Astrocyte (in vitro differentiated cells and primary cell): Measurements from ENCODE around the gene ZXDC. TPM values are rescaled to one million over a fixed set of nuclear protein-coding genes. Genes with fewer than 3 reads are reported as not detected.

Experiments
- DNase-seq: peaks from one replicate; pipeline ENCODE4 v3.0.0-alpha.2; 2010; ENCODE audit warnings: low read depth
- FAIRE-seq: peaks from 2 replicates; lab custom pipeline; 2011; peaks lifted over from hg19 to GRCh38; lab: Jason Lieb, UNC
- H2AFZ ChIP-seq: 2 replicates; pipeline ENCODE4 v1.6.0; 2012; ENCODE audit warnings: low read depth, low read length, inconsistent platforms
- H3K27ac ChIP-seq: 2 replicates; pipeline ENCODE4 v1.5.1; 2011; ENCODE audit warnings: low read depth, low read length, inconsistent platforms
- H3K27me3 ChIP-seq: 2 replicates; pipeline ENCODE4 v1.6.0; 2011; ENCODE audit warnings: low read length, inconsistent platforms; ENCODE audit not compliant: insufficient read depth
- H3K36me3 ChIP-seq: 2 replicates; pipeline ENCODE4 v1.5.1; 2011; ENCODE audit warnings: low read length, inconsistent platforms; ENCODE audit not compliant: insufficient read depth
- H3K4me1 ChIP-seq: 2 replicates; pipeline ENCODE4 v1.5.1; 2011; ENCODE audit warnings: low read length, inconsistent platforms; ENCODE audit not compliant: insufficient read depth
- H3K4me2 ChIP-seq: 2 replicates; pipeline ENCODE4 v1.6.0; 2012; ENCODE audit warnings: low read length, inconsistent platforms
- H3K4me3 ChIP-seq: 2 replicates; pipeline ENCODE4 v1.5.1; 2011; ENCODE audit warnings: low read depth, mild to moderate bottlenecking, low read length, inconsistent platforms; ENCODE audit not compliant: insufficient read depth
- H3K79me2 ChIP-seq: 2 replicates; pipeline ENCODE4 v1.6.0; 2012; ENCODE audit warnings: mild to moderate bottlenecking, low read length, inconsistent platforms; ENCODE audit not compliant: insufficient read depth
- H3K9ac ChIP-seq: 2 replicates; pipeline ENCODE4 v1.6.0; 2012; ENCODE audit warnings: mild to moderate bottlenecking, low read length, inconsistent platforms
- H3K9me3 ChIP-seq: 2 replicates; pipeline ENCODE4 v1.5.1; 2012; ENCODE audit warnings: low read depth, mild to moderate bottlenecking, low read length, inconsistent platforms; ENCODE audit not compliant: insufficient read depth
- H4K20me1 ChIP-seq: 2 replicates; pipeline ENCODE4 v1.6.0; 2012; ENCODE audit warnings: low read length, inconsistent platforms; ENCODE audit not compliant: insufficient read depth
- H3K27ac Mint-ChIP-seq: one replicate; pipeline ENCODE4 v1.8.0; 2021; ENCODE audit warnings: mild to moderate bottlenecking, mixed read lengths; ENCODE audit not compliant: unreplicated experiment
- H3K27me3 Mint-ChIP-seq: one replicate; pipeline ENCODE4 v1.8.0; 2021; ENCODE audit warnings: low read depth, mixed read lengths; ENCODE audit not compliant: unreplicated experiment
- H3K36me3 Mint-ChIP-seq: one replicate; pipeline ENCODE4 v1.8.0; 2021; ENCODE audit warnings: low read depth, mixed read lengths; ENCODE audit not compliant: unreplicated experiment
- H3K4me1 Mint-ChIP-seq: one replicate; pipeline ENCODE4 v1.8.0; 2021; ENCODE audit warnings: low read depth, mixed read lengths; ENCODE audit not compliant: unreplicated experiment
- H3K4me3 Mint-ChIP-seq: one replicate; pipeline ENCODE4 v1.8.0; 2021; ENCODE audit warnings: mild to moderate bottlenecking, moderate library complexity, mixed read lengths; ENCODE audit not compliant: unreplicated experiment
- H3K9me3 Mint-ChIP-seq: one replicate; pipeline ENCODE4 v1.8.0; 2021; ENCODE audit warnings: mild to moderate bottlenecking, mixed read lengths; ENCODE audit not compliant: unreplicated experiment
- EZH2 ChIP-seq: IDR thresholded peaks from 2 replicates; pipeline ENCODE4 v1.6.1; 2012; ENCODE audit warnings: mild to moderate bottlenecking, low read length, inconsistent platforms; ENCODE audit not compliant: insufficient read depth
- total RNA-seq: library from RNA; stranded (reverse); gene quantifications from 2 replicates; pipeline ENCODE4 v1.2.1, GENCODE V29; 2021
- TF ChIP-seq, protein P1 (sequence below): IDR thresholded peaks from 2 replicates; pipeline ENCODE4 v1.5.1; 2011; ENCODE audit warnings: low read depth, mild to moderate bottlenecking, inconsistent platforms, low read length, moderate library complexity; ENCODE audit not compliant: insufficient read depth

ZXDC gene
- total RNA-seq, 1 donor from 2014 or later, result 19.6 TPM

GRCh38 chr3:126485956-126486355 is 10.3 kb upstream of the ZXDC start:
- Histone ChIP-seq H3K9ac (no peak overlapping the region), H3K9me3 (no peaks in the 10 kb centered on the region), H4K20me1 (no peaks in the 10 kb centered on the region), H3K4me1 (peaks cover 5% of the 10 kb centered on the region), H3K4me3 (no peak overlapping the region), H3K27ac (no peak overlapping the region), H3K27me3 (peaks cover 2% of the 10 kb centered on the region), H3K79me2 (no peaks in the 10 kb centered on the region), H3K4me2 (no peak overlapping the region), H3K36me3 (no peaks in the 10 kb centered on the region), H2AFZ (no peak overlapping the region)
- no peak for TF ChIP-seq EZH2
- TF ChIP-seq, protein P1, sequence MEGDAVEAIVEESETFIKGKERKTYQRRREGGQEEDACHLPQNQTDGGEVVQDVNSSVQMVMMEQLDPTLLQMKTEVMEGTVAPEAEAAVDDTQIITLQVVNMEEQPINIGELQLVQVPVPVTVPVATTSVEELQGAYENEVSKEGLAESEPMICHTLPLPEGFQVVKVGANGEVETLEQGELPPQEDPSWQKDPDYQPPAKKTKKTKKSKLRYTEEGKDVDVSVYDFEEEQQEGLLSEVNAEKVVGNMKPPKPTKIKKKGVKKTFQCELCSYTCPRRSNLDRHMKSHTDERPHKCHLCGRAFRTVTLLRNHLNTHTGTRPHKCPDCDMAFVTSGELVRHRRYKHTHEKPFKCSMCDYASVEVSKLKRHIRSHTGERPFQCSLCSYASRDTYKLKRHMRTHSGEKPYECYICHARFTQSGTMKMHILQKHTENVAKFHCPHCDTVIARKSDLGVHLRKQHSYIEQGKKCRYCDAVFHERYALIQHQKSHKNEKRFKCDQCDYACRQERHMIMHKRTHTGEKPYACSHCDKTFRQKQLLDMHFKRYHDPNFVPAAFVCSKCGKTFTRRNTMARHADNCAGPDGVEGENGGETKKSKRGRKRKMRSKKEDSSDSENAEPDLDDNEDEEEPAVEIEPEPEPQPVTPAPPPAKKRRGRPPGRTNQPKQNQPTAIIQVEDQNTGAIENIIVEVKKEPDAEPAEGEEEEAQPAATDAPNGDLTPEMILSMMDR, result no peak
- Mint-ChIP-seq H3K4me3 (no peak overlapping the region), H3K4me1 (peaks cover 12% of the 10 kb centered on the region), H3K27me3 (peaks cover 25% of the 10 kb centered on the region), H3K36me3 (no peaks in the 10 kb centered on the region), H3K27ac (no peak overlapping the region), H3K9me3 (no peaks in the 10 kb centered on the region)
- DNase-seq (no peak), FAIRE-seq (no peak)

DNA sequence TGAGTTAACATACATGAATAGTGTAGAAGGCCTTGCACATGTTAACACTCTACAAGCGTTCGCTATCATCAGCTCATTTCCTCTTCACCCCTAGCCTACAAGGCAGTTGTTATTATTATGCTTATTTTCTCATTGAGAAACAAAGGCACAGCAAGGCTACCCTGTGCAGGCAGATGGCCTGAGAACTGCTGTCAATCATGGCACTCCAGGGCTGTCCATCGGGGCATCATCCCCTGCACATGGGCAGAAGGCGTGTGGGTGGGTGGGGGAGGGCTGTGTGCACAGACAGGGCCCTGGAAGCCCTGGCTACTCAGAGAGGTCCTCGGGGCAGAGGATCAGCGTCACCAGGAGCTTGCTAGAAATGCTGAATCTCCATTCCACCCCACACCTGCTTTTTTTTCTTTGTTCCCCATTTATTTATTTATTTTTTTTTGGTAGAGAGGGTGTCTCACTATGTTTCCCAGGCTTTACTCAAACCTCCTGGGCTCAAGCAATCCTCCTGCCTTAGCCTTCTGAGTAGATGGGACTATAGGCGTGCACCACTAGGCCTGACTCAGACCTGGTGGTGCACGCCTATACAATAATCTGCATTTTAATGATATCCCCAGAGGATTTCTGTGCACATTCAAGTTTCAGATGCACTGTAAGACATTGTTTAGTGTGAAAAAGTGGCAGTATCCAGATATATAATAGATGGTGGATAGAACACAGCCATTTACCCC is 9.6 kb upstream of the ZXDC start:
- Mint-ChIP-seq H3K4me3 (no peak overlapping the region), H3K27ac (no peak overlapping the region), H3K27me3 (peaks cover 30% of the 10 kb centered on the region), H3K4me1 (peaks cover 12% of the 10 kb centered on the region), H3K9me3 (no peaks in the 10 kb centered on the region), H3K36me3 (no peaks in the 10 kb centered on the region)
- H3K4me1 ChIP-seq, result peaks cover 5% of the 10 kb centered on the region
- H3K79me2 ChIP-seq, result no peaks in the 10 kb centered on the region
- TF ChIP-seq EZH2, result no peak
- TF ChIP-seq, protein P1, result no peak
- no peak for FAIRE-seq
- no peak overlapping the region for H3K4me2 ChIP-seq
- peaks cover 2% of the 10 kb centered on the region for H3K27me3 ChIP-seq
- H3K9me3 ChIP-seq, result no peaks in the 10 kb centered on the region
- H4K20me1 ChIP-seq, result no peaks in the 10 kb centered on the region
- no peaks in the 10 kb centered on the region for H3K36me3 ChIP-seq
- no peak for DNase-seq
- no peak overlapping the region for H2AFZ ChIP-seq
- no peak overlapping the region for H3K27ac ChIP-seq
- no peak overlapping the region for H3K4me3 ChIP-seq
- H3K9ac ChIP-seq, result no peak overlapping the region

GRCh38 chr3:126484662-126485061 is 9.0 kb upstream of the ZXDC start:
- Histone ChIP-seq H3K9ac (no peak overlapping the region), H3K4me3 (no peak overlapping the region), H3K4me1 (peaks cover 5% of the 10 kb centered on the region), H3K4me2 (no peak overlapping the region), H4K20me1 (no peaks in the 10 kb centered on the region), H2AFZ (no peak overlapping the region), H3K27ac (no peak overlapping the region), H3K9me3 (no peaks in the 10 kb centered on the region), H3K79me2 (no peaks in the 10 kb centered on the region), H3K36me3 (no peaks in the 10 kb centered on the region), H3K27me3 (peaks cover 2% of the 10 kb centered on the region)
- Mint-ChIP-seq H3K4me3 (no peak overlapping the region), H3K27ac (no peak overlapping the region), H3K9me3 (no peaks in the 10 kb centered on the region), H3K4me1 (peaks cover 9% of the 10 kb centered on the region), H3K36me3 (no peaks in the 10 kb centered on the region), H3K27me3 (peaks cover 33% of the 10 kb centered on the region)
- FAIRE-seq (no peak), DNase-seq (no peak)
- TF ChIP-seq, protein P1, result no peak
- TF ChIP-seq EZH2, result no peak
